Transverse colon (tissue), 4 donors: ENCODE data around the gene GPX5. TPM values are rescaled to one million over a fixed set of nuclear protein-coding genes. Genes with fewer than 3 reads are reported as not detected.

Experiments used
- DNase-seq: peaks from one replicate; pipeline ENCODE4 v3.0.0-alpha.2; 2019
- H3K27ac ChIP-seq, 4 donors: fragments of 200-600 bp; sonication (generic); 2 replicates each; pipeline ENCODE4 v1.5.1; 2016 to 2018; ENCODE audit warnings: inconsistent platforms in 4 of 4
- H3K27me3 ChIP-seq: fragments of 200-600 bp; sonication (generic); 2 replicates; pipeline ENCODE4 v1.5.1; 2017; ENCODE audit warnings: inconsistent platforms
- H3K36me3 ChIP-seq, 4 donors: fragments of 200-600 bp; sonication (generic); 2 replicates each; pipeline ENCODE4 v1.5.1; 2017 to 2019; ENCODE audit warnings: inconsistent platforms in 4 of 4
- H3K4me1 ChIP-seq, 4 donors: fragments of 200-600 bp; sonication (generic); 2 replicates each; pipeline ENCODE4 v1.5.1; 2017 to 2020; ENCODE audit warnings: inconsistent platforms in 4 of 4
- H3K4me3 ChIP-seq, 4 donors: fragments of 200-600 bp; sonication (generic); 1 replicate in 1 of 4; 2 replicates in 3 of 4; pipeline versions ENCODE4 v1.5.1 to v1.6.1; 2017 to 2019; ENCODE audit warnings: inconsistent platforms in 4 of 4
- H3K9me3 ChIP-seq, 2 donors: fragments of 200-600 bp; sonication (generic); 2 replicates each; pipeline ENCODE4 v1.5.1; 2017 to 2019; ENCODE audit warnings: inconsistent platforms in 2 of 2
- EP300 ChIP-seq: sonication (generic); formaldehyde crosslinking; IDR thresholded peaks from one replicate; pipeline ENCODE4 v1.6.1; 2017; ENCODE audit warnings: antibody characterized with exemption, low read depth
- POLR2A ChIP-seq: fragments of 450-650 bp; IDR thresholded peaks from one replicate; pipeline ENCODE4 v1.6.1; 2016; ENCODE audit warnings: antibody characterized with exemption, mild to moderate bottlenecking, moderate library complexity
- POLR2AphosphoS5 ChIP-seq, 3 donors: sonication (generic); formaldehyde crosslinking; IDR thresholded peaks; one replicate each; pipeline ENCODE4 v1.6.1; 2016; ENCODE audit warnings: antibody characterized with exemption in 3 of 3
- WGBS, 2 donors: methylation state at CpG; one replicate each; pipeline ENCODE4 v1.1.5; 2018; ENCODE audit warnings: low coverage in 1 of 2; 5-methylcytosine and 5-hydroxymethylcytosine counted together
- in situ Hi-C, 4 donors: fragments of 200-750 bp; cut with MboI; loops; one replicate each; pipeline versions ENCODE4 v1.15.0 to v1.15.1; 2017; ENCODE audit warnings: low sequenced_read_pairs in 3 of 4, low pct_ligation_motif_present in 1 of 4, low pct_unique_long_range_greater_than_20kb in 1 of 4
- intact Hi-C: fragments of 100-400 bp; cut with DNase I; formaldehyde crosslinking; loops from one replicate; pipeline ENCODE4 v1.15.1; 2023; ENCODE audit warnings: low total_unique reads
- total RNA-seq, 4 donors: library from RNA; depleted of rRNA; stranded (reverse); fragments of >200 nt; gene quantifications; one replicate each; pipeline ENCODE4 v1.1.0, GENCODE V29; 2016
- TF ChIP-seq, protein P1 (sequence below), 5 experiments: fragments of 200-600 bp in 3 of 5; fragments of 450-650 bp in 2 of 5; sonication (generic) in 3 of 5; IDR thresholded peaks; 1 replicate in 2 of 5; 2 replicates in 3 of 5; pipeline ENCODE4 v1.5.1; 2016 to 2017; ENCODE audit warnings: antibody characterized with exemption in 5 of 5, inconsistent platforms in 3 of 5, mild to moderate bottlenecking in 2 of 5, moderate library complexity in 1 of 5

GPX5 gene
- total RNA-seq, 4 donors from 2014 or later: not detected

DNA sequence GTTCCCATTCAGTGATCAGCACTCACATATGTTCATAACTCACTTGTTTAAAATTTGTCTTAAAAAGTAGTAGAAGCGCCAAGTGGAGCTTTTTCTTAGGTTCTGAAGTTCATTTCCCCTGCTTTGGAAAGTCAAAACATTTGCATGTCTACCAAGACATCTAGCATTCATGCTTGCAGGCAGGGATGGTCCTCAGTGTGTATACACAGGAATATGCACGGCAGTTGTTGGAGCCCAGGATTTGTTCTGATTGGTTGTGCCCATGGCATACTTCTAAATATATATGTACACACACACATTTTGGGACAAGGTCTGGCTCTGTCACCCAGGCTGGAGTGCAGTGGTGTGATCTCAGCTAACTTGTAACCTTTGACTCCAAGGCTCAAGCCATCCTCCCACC, 7.7 kb upstream of the GPX5 start:
- no peak for TF ChIP-seq EP300
- TF ChIP-seq, protein P1, sequence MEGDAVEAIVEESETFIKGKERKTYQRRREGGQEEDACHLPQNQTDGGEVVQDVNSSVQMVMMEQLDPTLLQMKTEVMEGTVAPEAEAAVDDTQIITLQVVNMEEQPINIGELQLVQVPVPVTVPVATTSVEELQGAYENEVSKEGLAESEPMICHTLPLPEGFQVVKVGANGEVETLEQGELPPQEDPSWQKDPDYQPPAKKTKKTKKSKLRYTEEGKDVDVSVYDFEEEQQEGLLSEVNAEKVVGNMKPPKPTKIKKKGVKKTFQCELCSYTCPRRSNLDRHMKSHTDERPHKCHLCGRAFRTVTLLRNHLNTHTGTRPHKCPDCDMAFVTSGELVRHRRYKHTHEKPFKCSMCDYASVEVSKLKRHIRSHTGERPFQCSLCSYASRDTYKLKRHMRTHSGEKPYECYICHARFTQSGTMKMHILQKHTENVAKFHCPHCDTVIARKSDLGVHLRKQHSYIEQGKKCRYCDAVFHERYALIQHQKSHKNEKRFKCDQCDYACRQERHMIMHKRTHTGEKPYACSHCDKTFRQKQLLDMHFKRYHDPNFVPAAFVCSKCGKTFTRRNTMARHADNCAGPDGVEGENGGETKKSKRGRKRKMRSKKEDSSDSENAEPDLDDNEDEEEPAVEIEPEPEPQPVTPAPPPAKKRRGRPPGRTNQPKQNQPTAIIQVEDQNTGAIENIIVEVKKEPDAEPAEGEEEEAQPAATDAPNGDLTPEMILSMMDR (IDR thresholded peaks at IDR 0.05): no peak

DNA sequence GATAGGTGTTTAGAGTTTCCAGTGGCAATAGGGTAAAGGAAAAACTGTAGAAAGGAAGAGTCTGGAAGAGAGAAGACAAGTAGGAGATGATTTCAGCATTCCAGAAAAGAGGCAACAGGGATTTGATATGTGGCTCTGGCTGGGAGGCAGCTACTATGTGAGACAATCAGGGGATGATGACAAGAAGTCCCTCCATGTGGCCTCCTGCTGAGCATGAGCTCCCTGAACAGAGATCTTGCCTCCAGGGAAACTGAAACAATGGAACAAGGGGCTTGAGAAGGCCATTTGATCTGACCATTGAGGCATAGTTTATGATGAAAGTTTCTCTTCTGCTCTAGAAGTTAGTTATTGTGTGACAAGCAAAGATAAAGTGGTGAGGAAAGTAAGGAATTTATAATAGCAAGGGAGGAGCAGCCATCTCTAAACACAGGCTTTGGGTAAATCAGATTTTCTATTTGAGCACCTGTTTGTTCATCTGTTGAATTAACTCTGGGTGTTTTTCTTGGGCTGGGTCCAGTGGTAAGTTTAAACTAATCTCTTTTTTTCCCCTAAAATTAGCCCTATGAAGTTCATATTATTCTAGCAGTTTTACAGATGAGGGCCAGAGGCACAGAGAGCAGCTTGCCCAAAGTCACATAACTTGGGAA, 3.0 kb upstream of the GPX5 start:
- Histone ChIP-seq H3K4me1 (no peaks in the 10 kb centered on the region), H3K36me3 (no peaks in the 10 kb centered on the region), H3K27me3 (peaks cover 32% of the 10 kb centered on the region), H3K9me3 (no peaks in the 10 kb centered on the region), H3K4me3 (no peak overlapping the region), H3K27ac (no peak overlapping the region)
- DNase-seq: no peak
- no peak for TF ChIP-seq POLR2AphosphoS5 (IDR thresholded peaks at IDR 0.05)
- TF ChIP-seq POLR2A: no peak
- TF ChIP-seq EP300: no peak
- TF ChIP-seq, protein P1 (IDR thresholded peaks at IDR 0.05): no peak
- intact Hi-C loops (no loop called here), in situ Hi-C loops (no loop called here)

More for the DNA sequence above, 7.7 kb upstream of the GPX5 start:
- Histone ChIP-seq H3K27me3 (peaks cover 17% of the 10 kb centered on the region), H3K36me3 (no peaks in the 10 kb centered on the region), H3K27ac (no peak overlapping the region), H3K4me1 (no peaks in the 10 kb centered on the region), H3K9me3 (no peaks in the 10 kb centered on the region), H3K4me3 (no peak overlapping the region)
- DNase-seq: no peak
- WGBS, 2 donors: 87% methylated on average over 2 of the region's 2 CpGs; no CpG with 5 or more reads in 1 of the 2 donors
- intact Hi-C loops: no loop called here
- in situ Hi-C loops: no loop called here

DNA sequence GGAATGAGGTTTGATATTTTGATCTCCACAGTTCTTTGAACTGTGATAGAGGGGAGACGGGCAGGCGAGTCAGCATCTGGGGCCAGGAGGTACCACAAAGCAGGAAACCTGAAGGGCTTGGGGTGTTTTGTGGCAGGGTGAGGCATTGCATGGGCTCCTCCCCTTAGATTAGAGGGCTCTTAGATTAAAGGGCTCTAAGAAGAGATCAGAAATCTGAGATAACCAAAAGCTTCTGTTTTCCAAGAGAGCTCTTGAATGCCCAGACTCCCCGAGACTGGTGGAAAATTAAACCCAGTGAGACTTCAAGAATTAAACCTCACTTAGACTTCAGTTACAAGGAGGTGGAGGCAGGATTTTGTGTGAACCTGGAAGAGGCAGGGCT, 2.4 kb upstream of the GPX5 start:
- in situ Hi-C loops: no loop called here
- Histone ChIP-seq H3K9me3 (no peaks in the 10 kb centered on the region), H3K4me3 (no peak overlapping the region), H3K4me1 (no peaks in the 10 kb centered on the region), H3K27ac (no peak overlapping the region), H3K36me3 (no peaks in the 10 kb centered on the region), H3K27me3 (peaks cover 30% of the 10 kb centered on the region)
- intact Hi-C loops: no loop called here
- DNase-seq: no peak
- WGBS, 2 donors: 17 to 26% methylated on average over 1 to 3 of the region's 3 CpGs
- TF ChIP-seq, protein P1 (IDR thresholded peaks at IDR 0.05): no peak
- TF ChIP-seq POLR2A (no peak), POLR2AphosphoS5 (IDR thresholded peaks at IDR 0.05) (no peak), EP300 (no peak)

DNA sequence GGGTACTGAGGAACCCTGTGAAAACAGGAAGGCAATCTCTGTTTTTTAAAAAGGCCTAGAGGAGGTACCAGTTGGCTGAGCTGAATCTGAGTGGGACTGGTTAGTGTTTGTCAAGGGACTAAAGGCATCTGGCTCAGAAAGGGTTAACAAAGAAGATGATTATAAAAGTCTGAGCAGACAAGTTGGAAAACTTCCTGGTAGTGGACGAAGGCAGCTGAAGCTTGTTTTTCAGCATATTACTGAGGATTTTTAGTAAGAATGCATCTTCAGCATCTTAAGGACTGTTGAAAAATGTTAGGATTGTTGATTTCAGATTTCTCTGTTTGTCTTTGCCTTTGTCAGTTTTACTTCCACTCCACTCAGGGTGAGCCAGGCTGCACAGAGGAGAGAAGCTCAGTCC, 5.1 kb downstream of the GPX5 start:
- no peak overlapping the region for H3K27ac ChIP-seq
- no peaks in the 10 kb centered on the region for H3K9me3 ChIP-seq
- no peak overlapping the region for H3K4me3 ChIP-seq
- no peak for DNase-seq
- 7% methylated on average over 1 of the region's 1 CpG; no CpG with 5 or more reads in 1 of the 2 donors for WGBS, 2 donors
- no peak for TF ChIP-seq POLR2A
- TF ChIP-seq POLR2AphosphoS5 (IDR thresholded peaks at IDR 0.05): no peak
- TF ChIP-seq, protein P1 (IDR thresholded peaks at IDR 0.05): no peak
- TF ChIP-seq EP300: no peak
- peaks cover 12% of the 10 kb centered on the region for H3K27me3 ChIP-seq
- intact Hi-C loops: no loop called here
- in situ Hi-C loops: no loop called here
- H3K4me1 ChIP-seq: no peaks in the 10 kb centered on the region
- H3K36me3 ChIP-seq: no peaks in the 10 kb centered on the region
